Hypothalamus (tissue), 51 donors: ENCODE results near the gene PRPF18.

ENCODE experiments used
- DNase-seq, 51 donors: peaks; one replicate each; lab custom pipeline; 2025; lab: John Stamatoyannopoulos, UW

Gene PRPF18

DNA sequence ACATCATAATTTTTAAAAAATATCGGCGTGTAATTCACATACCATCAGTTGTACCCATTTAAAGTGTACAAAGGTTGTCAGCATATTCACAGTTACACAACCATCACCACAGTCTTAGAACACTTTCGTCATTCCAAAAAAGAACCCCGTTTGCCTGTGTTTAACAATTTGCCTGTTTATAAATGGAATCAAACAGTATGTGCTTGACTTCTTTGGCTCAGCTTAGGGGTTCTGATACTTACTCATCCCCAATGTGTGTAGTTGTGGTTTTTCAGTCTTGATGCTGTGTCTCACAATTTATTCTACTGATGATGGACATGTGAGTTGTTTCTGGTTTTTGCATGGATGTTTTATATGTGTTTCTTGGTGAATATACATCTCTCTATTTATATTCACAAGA, 50.0 kb downstream of the PRPF18 start:
- DNase-seq = no peak

DNA sequence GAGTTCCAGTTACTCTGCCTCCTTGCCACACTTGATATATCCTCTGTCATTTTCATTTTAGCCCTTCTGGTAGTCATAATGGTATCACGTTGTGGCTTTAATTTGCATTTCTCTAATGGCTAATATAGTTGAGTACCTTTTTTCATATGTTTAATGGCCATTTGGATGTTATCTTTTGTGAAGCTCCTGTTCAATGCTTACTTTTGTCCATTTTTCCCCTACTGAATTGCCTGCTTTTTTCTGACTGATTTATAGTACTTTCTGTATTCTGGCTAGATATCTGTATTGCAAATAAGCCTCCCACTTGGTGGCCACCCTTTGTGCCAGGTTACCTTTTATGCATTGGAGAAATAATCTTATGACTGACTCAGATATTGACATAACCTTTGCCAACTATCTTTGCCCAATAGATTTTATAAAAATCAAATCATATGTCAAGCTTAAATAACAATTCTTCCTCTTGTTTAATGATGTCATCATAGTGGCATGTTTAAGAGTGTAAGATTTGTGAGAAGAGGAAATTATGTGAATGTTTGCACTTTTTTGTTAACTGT, 50.6 kb downstream of the PRPF18 start:
- DNase-seq = no peak

DNA sequence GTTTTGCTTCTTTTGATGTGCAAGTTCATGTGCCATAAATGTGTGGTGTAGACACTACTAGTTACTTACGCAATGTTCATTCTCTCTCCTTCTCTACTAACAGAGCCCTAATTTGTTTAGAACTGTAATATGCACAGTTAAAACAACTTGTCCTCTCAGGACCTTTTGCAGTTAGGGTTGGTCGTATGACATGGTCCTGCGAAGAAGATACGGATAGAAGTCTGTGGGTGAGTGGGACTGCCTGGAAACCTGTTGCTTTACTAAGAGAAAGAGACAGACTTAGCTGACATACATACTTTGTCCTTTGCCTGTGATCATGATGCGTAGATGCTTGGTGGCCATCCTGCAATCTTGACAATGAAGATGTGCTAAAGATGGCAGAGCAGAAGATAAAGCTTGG, 51.1 kb downstream of the PRPF18 start:
- no peak for DNase-seq

DNA sequence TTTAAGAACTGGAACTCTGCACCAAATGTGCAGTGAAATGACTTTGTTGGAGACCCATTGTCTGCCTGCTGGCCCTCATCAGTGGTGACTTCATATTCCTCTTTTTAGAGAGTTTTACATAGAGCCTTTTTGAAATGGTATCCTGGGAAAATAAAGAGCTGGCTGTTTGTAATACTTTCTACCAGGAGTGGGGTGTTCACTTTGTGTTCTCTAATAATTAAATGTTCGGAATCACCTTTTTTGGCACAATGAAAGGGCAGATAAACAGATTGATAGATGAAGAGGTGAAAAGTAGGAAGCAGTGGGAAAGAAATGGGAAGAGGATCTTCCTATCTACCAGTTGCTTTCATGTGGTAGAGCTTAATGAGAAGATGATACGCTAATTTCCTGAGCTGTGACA, 55.5 kb downstream of the PRPF18 start:
- DNase-seq = no peak

DNA sequence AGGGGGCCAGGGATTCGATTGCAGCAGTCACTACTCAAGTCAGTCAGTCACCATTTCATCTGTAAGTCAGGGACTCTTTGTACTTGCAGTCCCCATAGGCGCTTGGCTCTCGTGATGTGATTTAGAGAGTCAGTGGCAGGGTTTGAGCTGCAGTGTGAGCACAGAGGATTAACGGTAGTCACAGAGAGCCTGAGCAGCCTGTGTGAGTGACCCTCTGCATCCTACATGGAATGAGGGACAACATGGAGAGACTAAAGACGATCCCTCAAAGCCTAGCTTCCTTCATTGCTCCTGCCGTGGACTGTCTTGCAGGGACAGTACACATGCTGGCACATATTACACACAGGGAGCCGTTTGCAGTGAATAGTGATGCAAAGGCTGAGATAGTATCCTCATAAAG, 56.3 kb downstream of the PRPF18 start:
- DNase-seq = no peak

DNA sequence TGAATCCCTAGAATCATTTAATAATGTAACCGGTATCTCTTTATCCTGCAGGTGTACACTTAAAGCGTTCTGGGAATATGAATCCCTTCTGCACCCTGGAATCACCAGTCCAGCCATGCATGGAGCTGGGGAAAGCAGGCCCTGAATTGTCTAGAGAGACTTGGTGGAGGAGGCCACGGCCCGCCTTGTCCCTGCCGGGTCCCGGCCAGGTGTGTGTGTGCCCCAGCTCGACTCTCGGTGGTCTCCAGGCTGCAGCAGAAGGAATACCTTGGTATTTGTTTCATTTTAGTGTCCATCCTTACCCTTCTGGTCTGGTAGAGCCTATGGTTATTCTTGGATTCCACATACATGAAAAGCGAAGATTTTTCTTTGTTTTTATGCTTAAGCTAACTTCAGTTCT, 58.1 kb downstream of the PRPF18 start:
- no peak for DNase-seq

DNA sequence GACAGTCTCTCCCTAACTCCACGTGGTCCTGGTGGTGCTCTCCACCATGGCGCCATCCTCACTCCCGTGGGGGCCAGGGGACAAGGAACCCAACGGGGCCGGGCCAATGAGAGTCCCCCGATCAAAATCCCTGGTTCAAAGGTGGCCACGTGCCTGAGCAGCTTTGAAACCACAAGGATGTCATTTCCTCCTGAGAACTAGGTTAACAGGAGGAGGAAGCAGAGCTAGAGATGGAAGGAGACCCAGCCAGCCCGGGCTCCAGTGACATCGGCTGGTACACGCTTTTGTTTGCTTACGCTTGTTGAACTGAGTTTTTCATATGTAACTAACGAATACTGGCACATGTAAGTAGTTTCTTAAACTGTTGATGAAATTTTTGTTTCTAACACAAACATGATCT, 61.7 kb downstream of the PRPF18 start:
- no peak for DNase-seq

DNA sequence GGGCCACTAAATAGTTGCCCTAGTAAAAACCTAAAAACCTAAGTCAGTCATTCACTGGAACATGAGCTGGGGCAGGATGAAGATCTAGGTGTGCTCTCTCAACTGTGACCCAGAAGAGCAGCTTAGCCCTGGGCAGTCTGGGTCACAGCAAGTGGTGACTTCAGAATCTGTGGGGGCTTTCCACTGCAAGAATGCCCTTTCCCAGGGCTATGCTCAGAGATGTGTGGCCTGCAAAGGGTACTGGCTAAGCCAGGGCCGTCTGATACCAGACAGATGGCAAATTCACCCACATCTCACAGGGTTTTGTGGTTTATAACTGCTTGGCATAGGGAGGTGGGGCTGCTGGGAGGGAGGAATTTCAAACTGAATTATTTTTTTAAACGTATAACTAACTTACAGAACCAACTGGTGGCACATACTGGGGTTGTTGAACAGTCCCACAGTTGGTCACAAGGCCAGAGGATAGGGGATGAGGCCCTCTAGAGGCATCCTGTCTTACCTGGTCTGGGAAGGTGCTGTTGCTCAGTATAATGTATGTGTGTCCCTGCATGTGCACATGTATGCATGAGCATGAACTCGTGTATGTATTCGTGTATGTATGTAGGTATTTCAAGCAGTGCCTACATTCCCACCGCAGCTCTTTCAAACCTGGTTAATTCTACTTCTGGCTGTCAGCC, 63.2 kb downstream of the PRPF18 start:
- no peak for DNase-seq

DNA sequence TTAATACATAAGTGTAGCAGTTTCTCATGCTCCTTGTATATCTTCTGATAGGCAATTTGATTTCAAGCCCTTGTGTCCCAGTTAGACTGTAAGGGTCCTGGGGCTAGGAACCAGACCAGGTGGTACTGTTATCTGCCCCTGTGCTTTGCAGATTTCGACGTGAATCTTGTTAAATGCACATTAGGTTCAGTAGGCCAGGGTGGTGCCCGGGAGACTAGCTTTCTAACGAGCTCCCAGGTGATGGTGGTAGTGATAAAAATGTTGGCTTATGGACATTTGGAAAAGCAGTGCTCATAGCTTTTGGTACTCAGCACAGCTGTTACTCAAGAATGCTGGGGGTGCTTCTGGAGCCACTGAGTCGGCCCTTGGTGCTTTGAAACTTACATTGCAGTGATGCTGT, 64.2 kb downstream of the PRPF18 start:
- DNase-seq = no peak

DNA sequence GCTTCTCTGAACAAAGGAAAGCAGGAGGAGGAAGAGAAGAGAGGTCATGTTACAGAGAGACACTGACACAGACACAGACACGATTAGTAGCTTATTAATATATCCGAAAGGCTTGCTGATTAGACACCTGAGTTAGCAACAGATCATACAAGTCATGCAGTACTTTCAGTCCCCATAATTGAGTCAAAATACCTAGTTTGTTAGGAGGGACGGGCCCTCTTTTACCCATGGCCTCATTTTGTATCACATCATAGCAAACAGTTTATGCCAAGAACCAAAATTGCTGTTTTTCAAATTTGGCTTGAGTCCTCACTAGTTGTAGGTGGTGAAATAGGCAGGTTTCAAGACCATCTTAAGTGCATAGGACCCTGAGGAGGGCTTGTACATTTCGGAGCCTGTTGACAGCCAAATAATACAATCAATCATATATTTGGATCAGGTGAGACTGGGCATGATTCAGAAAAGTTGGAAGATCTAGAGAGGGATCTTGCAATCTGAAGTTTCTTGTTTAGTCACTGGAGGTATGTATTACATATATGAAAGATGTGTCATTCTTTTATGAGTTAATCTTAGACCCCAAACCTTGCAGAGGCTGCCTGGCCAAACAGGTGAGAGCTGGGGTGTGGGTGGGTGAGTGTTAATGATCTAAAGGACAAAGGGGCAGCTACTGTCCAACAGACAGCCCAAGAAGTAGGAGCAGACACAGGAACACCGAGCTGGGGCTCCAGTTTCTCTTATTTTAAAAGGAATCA, 65.4 kb downstream of the PRPF18 start:
- DNase-seq = no peak

DNA sequence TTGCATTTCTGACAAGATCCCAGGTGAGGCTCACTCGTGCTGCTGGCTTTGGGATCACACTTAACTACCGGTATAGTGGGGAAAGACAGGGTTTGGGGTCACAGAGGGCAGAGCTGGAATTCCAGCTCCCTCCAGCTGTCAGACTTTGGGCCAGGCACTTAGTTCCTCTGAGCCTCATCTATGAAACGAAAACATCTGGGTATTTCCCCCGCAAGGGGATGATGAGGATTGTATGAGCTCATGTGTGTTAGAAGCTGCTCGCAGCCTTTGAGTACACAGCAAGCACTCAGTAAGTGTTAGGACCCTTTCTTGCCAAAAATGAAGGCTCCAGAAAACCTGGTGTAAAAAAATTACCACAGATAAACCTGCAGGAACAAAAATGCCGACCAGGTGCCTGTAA, 66.1 kb downstream of the PRPF18 start:
- no peak for DNase-seq

DNA sequence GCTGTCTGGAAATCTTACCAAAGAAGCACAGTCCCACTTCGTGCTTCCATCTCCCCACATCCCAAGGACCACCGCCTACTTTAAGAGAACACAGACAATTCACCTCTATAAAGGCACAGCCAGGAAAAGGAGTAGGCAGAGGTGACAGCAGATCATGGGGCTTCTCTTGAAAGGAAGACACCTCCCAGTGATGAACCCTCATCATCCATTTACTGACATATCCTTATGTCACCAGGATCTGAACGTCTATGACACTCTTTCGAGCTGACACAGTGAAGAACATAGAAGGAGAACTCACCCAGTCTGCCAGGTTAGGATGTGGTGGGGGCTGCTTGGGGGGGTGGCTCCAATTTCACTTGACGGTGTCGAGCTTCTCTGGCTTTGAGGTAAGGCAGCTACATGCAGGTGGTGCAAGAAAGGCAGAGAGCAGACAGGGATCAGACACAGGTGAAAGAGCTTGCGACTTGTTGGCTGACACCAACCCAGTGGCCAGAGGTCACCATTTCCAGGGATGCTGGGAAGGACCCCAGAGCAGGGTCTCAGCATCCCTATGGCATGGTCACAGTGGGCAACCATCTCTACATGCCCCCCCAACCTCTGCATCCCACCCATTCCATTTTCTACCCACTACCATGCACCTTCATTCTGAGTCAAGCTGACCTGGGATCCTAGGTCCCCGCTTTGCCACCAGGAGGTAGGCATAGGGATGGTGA, 67.5 kb downstream of the PRPF18 start:
- DNase-seq = no peak

DNA sequence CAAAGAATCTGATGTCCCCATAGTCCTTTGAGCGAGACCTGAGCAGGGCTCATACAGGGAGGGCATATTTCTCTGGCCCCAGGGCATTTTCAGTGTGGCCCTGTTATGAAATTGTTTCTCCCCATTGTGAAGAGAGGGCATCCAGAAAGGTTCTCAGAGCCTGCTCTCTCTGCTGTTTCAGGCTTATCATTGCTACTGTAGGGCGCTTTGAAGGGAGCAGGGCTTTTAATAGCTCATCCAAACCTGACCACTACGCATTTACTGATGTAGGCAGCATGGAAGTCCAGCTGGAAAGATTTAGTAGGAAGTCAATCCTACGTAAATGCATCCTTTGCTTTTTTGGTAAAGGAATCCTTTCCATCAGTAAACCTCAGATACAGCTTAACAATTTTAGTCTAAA, 68.1 kb downstream of the PRPF18 start:
- no peak for DNase-seq

DNA sequence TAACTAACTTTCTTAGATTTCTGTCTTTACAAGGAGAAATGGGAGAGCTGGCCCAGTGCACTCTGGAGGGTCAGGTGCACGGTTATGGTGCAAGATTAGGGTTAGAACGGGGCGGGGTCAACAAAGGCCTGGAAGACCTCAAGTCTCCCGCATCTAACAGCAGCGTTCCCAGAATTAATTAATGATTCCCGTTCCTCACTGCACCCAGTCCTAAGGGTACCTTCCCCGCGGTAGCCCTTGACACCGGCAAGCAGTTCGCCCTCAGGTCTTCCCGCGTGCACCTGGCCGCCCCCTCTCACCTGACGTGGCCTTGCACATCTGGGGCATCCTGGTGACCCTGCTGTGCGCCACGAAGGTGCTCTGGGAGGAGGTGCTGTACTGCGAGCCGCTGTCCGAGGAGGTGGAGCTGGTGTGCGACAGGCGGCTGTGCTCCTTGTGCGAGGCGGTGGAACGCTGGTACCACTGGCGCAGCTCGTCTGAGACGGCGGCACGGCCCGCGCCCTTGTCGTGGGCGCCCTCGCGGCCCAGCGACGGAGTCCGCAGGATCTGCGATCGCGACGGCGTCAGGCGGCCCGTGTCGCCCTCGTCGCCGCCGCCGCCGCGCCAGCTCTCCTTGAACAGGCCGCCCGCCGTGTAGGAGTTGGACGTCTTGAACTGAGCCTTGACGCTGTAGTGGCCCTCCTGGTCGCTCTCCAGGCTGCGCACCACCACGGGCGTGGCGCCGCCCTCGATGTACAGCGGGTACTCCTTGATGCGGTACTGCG, 69.8 kb downstream of the PRPF18 start:
- DNase-seq = no peak

DNA sequence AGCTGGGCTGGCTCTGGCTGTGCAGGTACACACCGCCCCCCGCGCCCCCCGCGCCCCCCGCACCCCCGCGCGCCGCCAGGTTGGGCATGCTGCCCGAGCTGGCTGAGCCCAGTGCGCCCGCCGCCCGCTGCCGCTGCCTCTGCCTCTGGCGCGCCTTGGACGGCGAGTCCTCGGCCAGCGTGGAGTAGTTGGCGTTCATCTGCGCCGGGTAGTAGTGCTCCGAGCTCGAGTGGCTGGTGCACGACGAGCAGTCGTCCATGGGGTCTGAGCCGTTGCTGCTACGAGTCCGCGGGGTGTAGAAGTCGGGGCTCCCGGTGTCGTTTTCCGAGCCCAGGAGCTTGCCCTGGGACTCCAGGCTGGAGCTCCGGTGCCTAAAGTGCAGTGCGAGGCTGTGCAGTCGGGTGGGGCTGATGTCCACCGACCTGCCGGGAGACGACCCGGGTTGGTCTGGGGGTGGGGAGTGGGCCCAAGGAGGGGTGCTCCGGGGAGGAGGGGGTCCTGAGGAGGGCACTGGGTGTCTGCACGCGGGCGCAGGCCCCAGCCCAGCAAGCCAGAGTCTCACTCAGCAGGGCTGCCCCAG, 70.4 kb downstream of the PRPF18 start:
- no peak for DNase-seq

DNA sequence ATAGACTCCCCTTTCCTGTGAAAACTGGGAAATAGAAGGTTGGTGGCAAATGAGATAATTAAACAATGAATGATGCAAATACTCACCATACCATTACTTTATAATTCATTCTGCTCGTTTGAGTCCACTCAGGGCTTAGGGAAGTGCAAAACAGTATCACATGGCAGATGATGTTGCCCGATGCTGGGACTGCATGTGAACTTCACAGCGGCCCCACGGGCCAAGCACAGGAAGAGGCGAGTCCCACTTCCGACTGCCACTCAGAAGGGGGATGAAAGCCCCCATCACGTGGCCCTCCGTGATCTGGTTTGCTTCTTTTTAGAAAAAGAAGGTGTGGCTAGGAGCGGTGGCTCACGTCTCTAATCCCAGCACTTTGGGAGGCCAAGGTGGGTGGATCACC, 71.5 kb downstream of the PRPF18 start:
- DNase-seq = peak in 4 of 51 donors; percentile 11 to 18 (median 15)

DNA sequence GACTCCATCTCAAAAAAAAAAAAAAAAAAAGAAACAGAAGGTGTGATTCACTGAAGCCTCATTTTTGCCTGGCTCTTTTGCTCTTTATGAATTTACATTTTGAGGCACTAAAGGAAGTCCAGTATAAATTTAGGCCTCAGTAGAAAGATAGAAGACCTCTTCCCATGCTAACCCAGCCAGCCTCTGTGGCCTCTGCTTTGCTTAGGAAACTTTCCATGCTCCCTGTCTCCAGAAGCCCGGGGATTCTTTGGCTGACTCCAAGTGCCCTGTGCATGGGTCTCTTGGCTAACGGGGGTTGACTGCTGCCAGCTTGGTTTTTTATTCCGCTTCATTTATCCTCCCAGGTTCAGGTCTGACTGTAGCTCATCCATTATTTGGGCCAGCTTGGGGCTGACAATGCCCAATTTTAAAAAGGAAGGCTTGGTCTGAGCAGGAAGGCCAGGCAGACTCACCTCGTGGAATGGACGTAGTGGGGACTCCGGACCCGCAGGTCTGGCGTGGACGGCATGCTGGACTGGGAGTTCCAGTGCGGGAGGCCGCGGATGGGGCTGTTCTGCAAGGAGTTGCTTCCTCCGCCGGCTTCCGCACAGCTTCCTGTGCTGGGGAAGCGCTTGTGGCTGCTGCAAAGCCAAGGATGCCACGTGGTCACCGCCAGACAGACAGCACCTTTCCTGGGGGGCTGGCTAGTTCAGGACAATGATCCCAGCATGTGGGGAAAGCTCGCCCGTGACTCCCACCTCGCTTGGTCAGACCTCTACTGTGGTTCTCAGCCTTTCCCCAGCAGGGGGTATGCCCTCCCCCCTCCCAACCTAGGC, 72.3 kb downstream of the PRPF18 start:
- DNase-seq = peak in 38 of 51 donors; percentile 11 to 60 (median 34)

DNA sequence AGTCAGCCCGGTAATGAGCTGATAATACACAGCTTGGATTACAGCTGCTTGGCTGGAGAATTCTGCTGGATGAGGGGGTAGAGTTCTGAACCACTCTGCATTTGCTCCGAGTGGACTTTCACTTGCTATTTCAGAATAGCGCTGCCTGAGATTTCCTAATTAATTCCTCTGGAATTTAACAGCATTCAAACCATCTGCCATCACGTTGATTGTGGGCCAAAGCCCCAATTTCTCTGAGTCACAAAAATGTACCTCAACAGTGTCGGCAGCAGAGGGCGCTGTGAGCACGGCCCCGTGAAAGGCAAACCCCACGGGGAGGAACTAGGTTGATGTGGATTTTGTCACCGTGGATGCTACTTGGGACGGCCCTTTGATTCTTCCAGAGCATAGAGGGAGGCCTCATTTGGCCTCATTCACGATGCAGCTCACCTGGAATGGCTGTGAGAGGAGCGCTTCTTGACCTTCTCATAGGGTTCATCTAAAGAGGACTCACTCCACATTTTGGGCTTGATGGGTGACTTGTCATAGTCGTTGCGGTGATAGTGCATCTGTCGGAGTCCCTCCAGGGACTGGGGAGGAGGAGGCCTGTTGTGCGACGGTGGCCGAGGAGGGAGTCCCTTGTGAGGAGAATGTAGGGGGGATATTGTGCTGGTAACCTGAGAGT, 73.3 kb downstream of the PRPF18 start:
- peak in 47 of 51 donors; percentile 7 to 78 (median 53) for DNase-seq

DNA sequence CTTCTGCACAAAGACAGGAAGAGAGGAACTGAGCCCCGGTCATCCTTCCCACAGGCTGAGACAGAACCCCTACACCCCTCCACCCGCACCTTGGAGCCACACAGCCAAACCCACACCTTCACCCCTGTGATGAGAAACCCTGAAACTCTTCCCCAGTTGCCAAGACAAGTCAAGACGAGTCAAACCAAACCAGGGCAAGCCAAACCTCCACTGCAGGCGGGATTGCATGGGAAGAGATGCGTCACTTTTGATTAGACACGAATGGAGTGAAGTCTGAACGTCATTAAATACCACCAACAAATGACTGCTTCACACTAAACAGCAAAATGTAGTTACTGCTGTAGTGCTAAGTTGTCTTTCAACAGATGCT, 73.8 kb downstream of the PRPF18 start:
- peak in 1 of 51 donors; percentile 51 for DNase-seq
